Lower leg skin (tissue), 3 donors: Measurements from ENCODE around the gene GPR141.

Experiments
- POLR2A ChIP-seq, 2 donors: fragments of 450-650 bp; IDR thresholded peaks; one replicate each; pipeline ENCODE4 v1.6.1; 2016 to 2017; ENCODE audit warnings: antibody characterized with exemption in 2 of 2, mild to moderate bottlenecking in 1 of 2, moderate library complexity in 1 of 2
- TF ChIP-seq, protein P1 (sequence below), 3 donors: fragments of 450-650 bp; IDR thresholded peaks; one replicate each; pipeline ENCODE4 v1.5.1; 2016; ENCODE audit warnings: antibody characterized with exemption in 3 of 3, mild to moderate bottlenecking in 3 of 3, moderate library complexity in 2 of 3

GRCh38 chr7:37707754-37708485 lies 24.4 kb downstream of the GPR141 start:
- TF ChIP-seq, protein P1, sequence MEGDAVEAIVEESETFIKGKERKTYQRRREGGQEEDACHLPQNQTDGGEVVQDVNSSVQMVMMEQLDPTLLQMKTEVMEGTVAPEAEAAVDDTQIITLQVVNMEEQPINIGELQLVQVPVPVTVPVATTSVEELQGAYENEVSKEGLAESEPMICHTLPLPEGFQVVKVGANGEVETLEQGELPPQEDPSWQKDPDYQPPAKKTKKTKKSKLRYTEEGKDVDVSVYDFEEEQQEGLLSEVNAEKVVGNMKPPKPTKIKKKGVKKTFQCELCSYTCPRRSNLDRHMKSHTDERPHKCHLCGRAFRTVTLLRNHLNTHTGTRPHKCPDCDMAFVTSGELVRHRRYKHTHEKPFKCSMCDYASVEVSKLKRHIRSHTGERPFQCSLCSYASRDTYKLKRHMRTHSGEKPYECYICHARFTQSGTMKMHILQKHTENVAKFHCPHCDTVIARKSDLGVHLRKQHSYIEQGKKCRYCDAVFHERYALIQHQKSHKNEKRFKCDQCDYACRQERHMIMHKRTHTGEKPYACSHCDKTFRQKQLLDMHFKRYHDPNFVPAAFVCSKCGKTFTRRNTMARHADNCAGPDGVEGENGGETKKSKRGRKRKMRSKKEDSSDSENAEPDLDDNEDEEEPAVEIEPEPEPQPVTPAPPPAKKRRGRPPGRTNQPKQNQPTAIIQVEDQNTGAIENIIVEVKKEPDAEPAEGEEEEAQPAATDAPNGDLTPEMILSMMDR (IDR thresholded peaks at IDR 0.05): no peak
- no peak for TF ChIP-seq POLR2A (IDR thresholded peaks at IDR 0.05)
